22Rv1 (cell line): ENCODE data around the gene COL23A1.

ENCODE experiments used
- CTCF ChIP-seq: fragments of 450-650 bp; IDR thresholded peaks from 2 replicates; pipeline ENCODE4 v1.5.1; 2017; ENCODE audit warnings: mild to moderate bottlenecking
- ZFX ChIP-seq: fragments of 450-650 bp; IDR thresholded peaks from 2 replicates; pipeline ENCODE4 v1.6.1; 2017; ENCODE audit warnings: antibody characterized with exemption, borderline replicate concordance

DNA sequence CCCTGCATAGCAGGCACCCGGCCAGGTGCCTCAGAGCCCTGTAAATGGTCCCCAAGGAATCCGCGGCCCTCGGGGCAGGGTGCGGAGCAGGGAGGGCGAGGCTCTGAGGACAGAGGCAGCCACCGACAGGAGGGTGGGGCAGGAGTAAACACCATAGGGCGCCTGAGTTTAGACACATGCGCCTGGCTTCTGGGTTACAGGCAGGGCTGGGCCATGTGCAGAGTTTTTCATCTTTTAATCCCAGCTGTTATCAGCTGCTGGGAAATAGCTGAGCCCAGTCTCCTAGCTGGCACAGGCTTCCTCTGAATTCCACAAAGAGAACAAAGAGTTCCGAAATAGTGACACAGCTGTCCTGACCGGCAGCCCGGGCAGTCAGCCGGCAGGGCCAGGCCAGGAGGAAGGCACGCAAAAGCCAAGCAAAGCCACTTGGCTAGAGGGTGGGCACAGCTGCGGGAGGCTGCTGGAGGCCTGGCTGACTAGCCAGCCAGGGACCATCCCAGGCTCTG, 258.6 kb downstream of the COL23A1 start:
- no peak for TF ChIP-seq CTCF
- no peak for TF ChIP-seq ZFX
